Urinary bladder (tissue), 4 donors: Measurements from ENCODE around the gene NACAD. TPM values are rescaled to one million over a fixed set of nuclear protein-coding genes. Genes with fewer than 3 reads are reported as not detected.

Source experiments
- DNase-seq: peaks from one replicate; pipeline ENCODE4 v3.0.0-alpha.2; 2015; ENCODE audit errors: extremely low spot score
- H3K27ac ChIP-seq: one replicate; pipeline ENCODE4 v1.5.1; 2013; ENCODE audit warnings: low read depth, mild to moderate bottlenecking, moderate library complexity
- H3K36me3 ChIP-seq: one replicate; pipeline ENCODE4 v1.6.1; 2013; ENCODE audit warnings: mild to moderate bottlenecking, moderate library complexity; ENCODE audit not compliant: insufficient read depth
- H3K4me1 ChIP-seq: one replicate; pipeline ENCODE4 v1.6.1; 2013; ENCODE audit warnings: mild to moderate bottlenecking, moderate library complexity; ENCODE audit not compliant: insufficient read depth
- H3K4me3 ChIP-seq: one replicate; pipeline ENCODE4 v1.5.1; 2013; ENCODE audit warnings: low read depth, low read length
- WGBS: extraction: QIAGEN DNeasy Blood & Tissue Kit; methylation state at CpG from one replicate; pipeline ENCODE4 v1.1.7; 2013; 5-methylcytosine and 5-hydroxymethylcytosine counted together
- polyA plus RNA-seq: library from polyadenylated mRNA; stranded (reverse); fragments of 200-250 nt; gene quantifications from one replicate; pipeline ENCODE4 v1.2.3, GENCODE V29; 2013
- total RNA-seq: library from RNA; depleted of rRNA; stranded (reverse); fragments of >200 nt; gene quantifications from one replicate; pipeline ENCODE4 v1.2.3, GENCODE V29; 2014
- donor health status: healthy with polysubstance abuse.
- donor health status: healthy.

The NACAD gene
- total and polyA plus RNA-seq, 2 donors = 1.9 to 7.7 TPM

GRCh38 chr7:45092100-45092930 lies 3.5 kb upstream of the NACAD start:
- WGBS = 56% methylated on average over 7 of the region's 7 CpGs
- Histone ChIP-seq H3K27ac (no peak overlapping the region), H3K4me1 (no peaks in the 10 kb centered on the region), H3K36me3 (no peaks in the 10 kb centered on the region), H3K4me3 (no peak overlapping the region)
- no peak for DNase-seq

DNA sequence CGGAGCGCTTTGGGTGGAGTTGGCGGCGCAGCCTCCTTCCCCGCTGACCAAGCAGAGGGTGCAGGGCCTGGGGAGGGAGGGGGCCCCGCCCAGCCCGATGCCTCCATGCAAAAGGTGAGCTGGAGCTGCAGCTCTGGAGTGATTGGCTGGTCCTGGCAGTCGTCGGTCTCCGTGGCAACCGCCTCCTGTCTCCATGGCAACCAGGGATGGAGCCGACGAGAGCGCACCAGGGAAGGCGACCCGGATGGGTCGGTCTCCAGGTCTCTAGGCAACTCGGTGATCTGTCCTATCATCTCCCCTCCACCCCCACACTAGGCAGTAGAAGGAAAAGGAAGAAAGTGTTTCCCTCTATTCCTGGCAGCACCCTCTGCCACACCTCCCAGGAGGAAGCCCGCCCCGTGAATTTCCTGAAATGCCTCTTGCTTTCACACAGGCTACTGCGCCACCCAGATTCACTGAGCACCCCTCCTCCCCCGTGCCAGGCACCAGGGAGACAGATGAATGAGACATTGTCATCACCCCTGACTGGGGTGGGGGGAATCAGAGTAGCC lies 647 bp upstream of the NACAD start:
- Histone ChIP-seq H3K27ac (no peak overlapping the region), H3K4me1 (no peaks in the 10 kb centered on the region), H3K4me3 (peak overlapping the region; percentile 59), H3K36me3 (no peaks in the 10 kb centered on the region)
- 5% methylated on average over 22 of the region's 22 CpGs for WGBS
- DNase-seq = peak; percentile 59

DNA sequence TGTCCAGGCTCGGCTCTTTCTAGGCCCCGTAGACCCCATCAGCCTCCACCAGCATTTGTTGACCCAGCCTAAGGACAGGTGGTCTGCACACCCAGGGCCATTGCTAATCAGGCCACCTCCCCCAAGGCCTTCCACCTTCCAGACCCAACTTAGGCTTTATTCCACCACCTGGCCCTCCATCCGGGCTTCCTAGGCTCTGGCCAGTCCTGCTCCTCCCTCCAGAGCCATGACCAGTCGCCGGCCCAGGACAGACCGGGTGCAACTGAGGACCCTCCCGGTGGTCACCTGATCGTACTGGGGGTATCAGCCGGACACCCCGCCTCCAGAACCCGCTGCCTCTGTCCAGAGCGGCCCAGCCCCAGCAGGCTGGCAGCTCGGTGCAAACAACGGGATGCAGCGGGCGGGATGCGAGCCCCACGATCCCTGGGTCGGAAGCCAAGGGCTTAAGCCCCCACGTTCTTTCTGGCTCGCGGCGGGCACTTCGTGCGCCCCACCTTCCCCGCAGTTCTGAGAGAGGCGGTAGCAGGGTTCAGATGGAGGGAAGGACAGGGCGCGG lies 545 bp downstream of the NACAD start:
- no peak for DNase-seq
- Histone ChIP-seq H3K4me3 (peak overlapping the region; percentile 59), H3K4me1 (no peaks in the 10 kb centered on the region), H3K27ac (no peak overlapping the region), H3K36me3 (no peaks in the 10 kb centered on the region)
- WGBS = 20% methylated on average over 29 of the region's 29 CpGs

DNA sequence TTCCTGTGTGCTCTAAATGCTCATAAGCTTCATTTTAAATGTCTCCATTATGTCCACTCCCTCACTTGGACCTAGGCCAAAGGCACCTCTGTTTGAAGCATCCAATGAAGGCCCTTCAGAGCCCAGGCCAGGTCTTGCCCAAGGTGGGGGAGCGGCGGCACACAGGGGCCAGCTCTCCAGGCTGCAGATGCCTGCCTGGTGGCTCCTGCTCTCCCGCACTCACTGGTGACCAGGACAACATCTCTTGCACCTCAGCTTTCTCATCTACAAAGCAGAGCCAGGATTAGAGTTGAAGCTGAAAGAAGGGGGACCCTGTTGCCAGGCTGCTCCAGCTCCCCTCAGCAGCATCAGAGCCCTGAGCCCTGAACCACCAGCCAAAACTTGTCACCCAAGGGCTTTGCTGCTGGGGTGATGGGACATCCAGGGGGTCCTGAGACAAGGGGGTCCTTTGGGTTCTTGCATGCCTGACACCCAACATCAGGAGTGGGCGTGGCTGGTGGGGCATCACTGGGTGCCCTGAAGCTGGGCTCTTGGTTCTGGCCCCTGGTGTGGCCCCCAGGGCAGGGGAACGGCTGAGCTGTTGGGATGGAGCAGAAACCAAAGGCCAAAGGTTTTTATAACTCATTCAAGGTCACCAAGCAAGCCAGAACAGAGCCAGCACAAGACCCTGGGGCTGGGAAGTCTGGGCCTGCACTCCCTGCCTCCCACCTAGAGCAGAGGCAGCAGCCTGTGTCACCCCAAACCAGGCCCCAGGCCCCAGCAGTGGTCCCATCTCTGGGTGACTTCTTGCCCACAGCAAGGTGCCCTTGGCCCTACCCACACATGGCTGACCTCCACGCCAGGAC lies 1.2 kb downstream of the NACAD start:
- Histone ChIP-seq H3K4me3 (no peak overlapping the region), H3K36me3 (no peaks in the 10 kb centered on the region), H3K27ac (no peak overlapping the region), H3K4me1 (no peaks in the 10 kb centered on the region)
- 91% methylated on average over 6 of the region's 6 CpGs for WGBS
- no peak for DNase-seq

DNA sequence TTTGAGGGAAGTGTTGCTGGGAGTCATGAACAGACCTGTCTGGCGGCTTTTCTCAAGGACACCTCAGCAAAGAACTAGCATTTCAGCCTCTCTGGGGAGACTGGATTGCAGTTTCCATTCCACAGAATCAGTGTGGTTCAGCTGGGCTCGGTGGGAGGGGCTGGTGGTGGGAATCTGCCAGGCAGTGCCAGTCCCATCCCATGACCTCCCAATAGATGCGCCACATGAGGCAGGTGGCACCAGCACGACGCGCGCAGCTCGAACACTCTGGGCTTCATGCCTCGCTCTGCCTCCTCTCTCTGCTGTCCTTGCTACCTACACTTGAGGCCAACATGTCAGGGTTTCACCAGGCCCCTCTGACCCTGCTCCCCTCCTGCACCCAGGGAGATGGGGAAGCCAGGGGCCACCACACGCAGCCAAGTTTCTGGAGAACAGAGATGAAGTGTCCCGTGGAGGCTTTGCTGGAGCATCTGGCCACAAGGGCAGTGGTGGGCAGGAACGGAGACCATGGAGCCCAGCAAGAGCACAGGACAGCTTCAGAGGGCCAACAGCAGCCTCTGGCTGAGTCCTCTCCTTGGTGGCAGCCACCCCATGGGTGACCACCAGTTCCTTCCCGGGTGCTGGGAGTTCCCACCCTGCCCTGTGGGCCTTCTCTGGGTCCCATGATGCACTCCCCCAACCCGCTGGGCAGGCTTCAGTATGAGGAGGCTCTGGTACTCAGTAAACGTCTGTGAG lies 2.3 kb downstream of the NACAD start:
- no peak for DNase-seq
- WGBS = 89% methylated on average over 15 of the region's 15 CpGs
- no peaks in the 10 kb centered on the region for H3K36me3 ChIP-seq
- no peaks in the 10 kb centered on the region for H3K4me1 ChIP-seq
- H3K27ac ChIP-seq = no peak overlapping the region
- no peak overlapping the region for H3K4me3 ChIP-seq

DNA sequence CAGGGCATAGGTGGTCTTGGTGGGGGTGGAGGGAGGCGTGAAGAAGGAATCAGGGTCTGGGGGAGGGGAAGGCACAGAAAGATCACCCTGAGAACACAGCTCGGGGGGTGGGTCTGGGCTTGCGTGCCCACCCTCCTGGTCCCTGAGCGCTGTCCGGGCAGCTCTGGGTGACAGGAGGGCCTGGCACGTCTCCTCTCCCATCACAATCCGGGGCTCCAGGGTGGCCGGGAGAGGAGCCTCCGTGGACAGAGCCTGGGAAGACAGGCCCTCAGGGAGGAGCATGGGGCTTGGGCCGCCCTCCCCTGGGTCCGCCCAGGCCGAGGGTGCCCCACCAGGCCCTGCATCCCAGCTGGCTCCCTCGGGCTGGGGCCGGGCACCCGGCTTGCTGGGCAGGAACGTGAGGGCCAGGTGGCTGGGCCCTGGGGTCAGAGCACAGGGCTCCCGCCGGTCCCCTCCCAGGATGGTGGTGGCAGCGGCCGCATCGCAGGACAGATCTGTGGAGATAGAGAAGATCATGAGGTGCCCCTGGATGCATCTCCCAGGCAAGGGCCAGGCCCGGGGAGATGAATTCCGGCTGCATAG lies 3.1 kb downstream of the NACAD start:
- Histone ChIP-seq H3K36me3 (no peaks in the 10 kb centered on the region), H3K4me3 (no peak overlapping the region), H3K27ac (no peak overlapping the region), H3K4me1 (no peaks in the 10 kb centered on the region)
- DNase-seq = no peak
- WGBS = 76% methylated on average over 23 of the region's 23 CpGs

DNA sequence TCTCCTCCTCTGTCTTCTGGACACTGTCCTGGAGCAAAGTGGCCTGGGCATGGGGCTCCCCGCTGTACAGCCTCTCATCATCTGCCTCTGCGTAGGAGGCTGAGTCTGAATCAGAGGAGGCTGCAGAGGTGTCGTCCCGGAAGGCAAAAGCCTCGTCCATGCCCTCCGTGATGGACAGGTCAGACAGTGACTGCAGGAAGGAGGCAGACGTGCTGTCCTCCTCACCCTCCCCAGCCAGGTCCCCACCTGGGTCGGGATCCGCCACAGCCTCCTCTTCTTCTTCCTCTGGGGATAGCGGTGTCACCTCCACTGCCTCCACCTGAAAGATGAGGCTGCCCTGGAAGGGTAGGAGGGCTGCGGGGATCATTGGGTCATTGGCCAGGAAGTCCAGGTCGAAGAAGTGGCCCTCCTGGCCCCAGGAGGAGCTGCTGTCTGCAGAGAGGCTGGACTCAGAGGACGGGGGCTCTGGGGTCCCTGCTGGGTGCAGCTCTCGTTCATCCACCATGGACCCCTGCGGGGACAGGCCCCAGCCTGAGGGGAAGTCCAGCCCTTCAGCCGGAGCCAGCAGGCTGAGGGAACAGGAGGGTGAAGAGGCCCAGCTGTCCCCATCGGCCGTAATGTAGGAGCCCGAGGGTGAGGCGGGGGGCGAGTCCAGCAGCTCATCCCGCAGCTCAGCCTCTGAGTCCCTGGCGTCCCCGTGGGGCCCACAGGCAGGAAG lies 3.7 kb downstream of the NACAD start:
- no peak for DNase-seq
- Histone ChIP-seq H3K4me1 (no peaks in the 10 kb centered on the region), H3K27ac (no peak overlapping the region), H3K4me3 (no peak overlapping the region), H3K36me3 (no peaks in the 10 kb centered on the region)
- WGBS = 67% methylated on average over 24 of the region's 24 CpGs

GRCh38 chr7:45084336-45084735 lies 4.4 kb downstream of the NACAD start:
- H3K4me1 ChIP-seq = no peaks in the 10 kb centered on the region
- no peak for DNase-seq
- WGBS = 72% methylated on average over 5 of the region's 5 CpGs
- H3K4me3 ChIP-seq = no peak overlapping the region
- no peaks in the 10 kb centered on the region for H3K36me3 ChIP-seq
- no peak overlapping the region for H3K27ac ChIP-seq

DNA sequence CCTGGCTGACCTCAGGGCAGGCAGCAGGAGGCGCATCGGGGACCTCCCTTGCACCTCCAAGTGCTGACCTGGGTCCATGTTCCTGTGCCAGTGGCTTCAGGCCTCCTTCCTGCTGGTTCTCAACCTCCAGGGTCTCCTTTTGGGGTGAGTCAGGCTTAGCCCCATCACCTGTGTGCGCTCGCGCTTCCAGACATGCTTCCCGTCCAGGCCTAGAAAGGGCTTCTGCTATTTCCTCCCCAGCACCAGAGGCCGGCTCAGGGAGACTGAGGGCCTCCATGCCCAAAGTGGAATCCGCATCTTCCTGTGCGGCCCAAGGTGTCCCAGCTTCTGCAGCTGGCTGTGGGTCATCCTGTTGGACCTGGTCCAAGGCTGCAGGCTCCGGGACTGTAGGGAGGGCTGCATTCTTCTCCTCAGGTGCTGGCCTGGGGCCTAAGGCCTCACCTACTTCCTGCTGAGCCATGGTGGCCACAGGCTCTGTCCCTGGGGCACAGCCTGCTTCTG lies 5.9 kb downstream of the NACAD start:
- no peak for DNase-seq
- Histone ChIP-seq H3K27ac (no peak overlapping the region), H3K36me3 (no peaks in the 10 kb centered on the region)

GRCh38 chr7:45082031-45082830 lies 6.5 kb downstream of the NACAD start:
- H3K4me3 ChIP-seq = no peak overlapping the region
- 74% methylated on average over 18 of the region's 18 CpGs for WGBS
- H3K36me3 ChIP-seq = no peaks in the 10 kb centered on the region
- H3K27ac ChIP-seq = no peak overlapping the region
- no peaks in the 10 kb centered on the region for H3K4me1 ChIP-seq
- DNase-seq = no peak

More for the DNA sequence above, 5.9 kb downstream of the NACAD start:
- 78% methylated on average over 10 of the region's 10 CpGs for WGBS
- H3K4me3 ChIP-seq = no peak overlapping the region
- no peaks in the 10 kb centered on the region for H3K4me1 ChIP-seq

GRCh38 chr7:45081670-45081974 lies 7.1 kb downstream of the NACAD start:
- WGBS = 90% methylated on average over 9 of the region's 9 CpGs
- Histone ChIP-seq H3K36me3 (no peaks in the 10 kb centered on the region), H3K4me1 (no peaks in the 10 kb centered on the region), H3K4me3 (no peak overlapping the region), H3K27ac (no peak overlapping the region)
- no peak for DNase-seq
